ENCODE results near the gene STIM2.

DNA sequence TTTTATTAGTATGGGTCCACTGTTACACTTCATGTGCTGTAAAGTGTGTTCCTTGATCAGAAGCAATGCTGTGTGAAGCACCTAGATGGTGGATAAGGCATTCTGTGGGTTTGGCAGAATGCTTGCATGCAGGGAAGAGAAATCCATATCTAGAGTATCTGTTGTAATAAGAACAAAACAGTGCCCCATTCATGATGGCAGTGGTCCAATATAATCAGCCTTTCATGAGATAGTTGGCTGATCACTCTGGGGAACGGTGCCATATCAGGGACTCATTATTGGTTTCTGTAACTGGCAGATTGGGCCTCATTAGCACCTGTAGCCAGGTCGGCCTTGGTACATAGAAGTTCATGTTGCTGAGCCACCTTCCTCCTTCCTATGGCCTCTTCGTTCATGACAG, 28.7 kb downstream of the STIM2 start:
- TF ChIP-seq, protein P1, sequence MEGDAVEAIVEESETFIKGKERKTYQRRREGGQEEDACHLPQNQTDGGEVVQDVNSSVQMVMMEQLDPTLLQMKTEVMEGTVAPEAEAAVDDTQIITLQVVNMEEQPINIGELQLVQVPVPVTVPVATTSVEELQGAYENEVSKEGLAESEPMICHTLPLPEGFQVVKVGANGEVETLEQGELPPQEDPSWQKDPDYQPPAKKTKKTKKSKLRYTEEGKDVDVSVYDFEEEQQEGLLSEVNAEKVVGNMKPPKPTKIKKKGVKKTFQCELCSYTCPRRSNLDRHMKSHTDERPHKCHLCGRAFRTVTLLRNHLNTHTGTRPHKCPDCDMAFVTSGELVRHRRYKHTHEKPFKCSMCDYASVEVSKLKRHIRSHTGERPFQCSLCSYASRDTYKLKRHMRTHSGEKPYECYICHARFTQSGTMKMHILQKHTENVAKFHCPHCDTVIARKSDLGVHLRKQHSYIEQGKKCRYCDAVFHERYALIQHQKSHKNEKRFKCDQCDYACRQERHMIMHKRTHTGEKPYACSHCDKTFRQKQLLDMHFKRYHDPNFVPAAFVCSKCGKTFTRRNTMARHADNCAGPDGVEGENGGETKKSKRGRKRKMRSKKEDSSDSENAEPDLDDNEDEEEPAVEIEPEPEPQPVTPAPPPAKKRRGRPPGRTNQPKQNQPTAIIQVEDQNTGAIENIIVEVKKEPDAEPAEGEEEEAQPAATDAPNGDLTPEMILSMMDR (IDR thresholded peaks at IDR 0.05; ENCODE audit: borderline replicate concordance, extremely low read depth, low read length, poor library complexity, severe bottlenecking), result no peak
- no peak for TF ChIP-seq EZH2 (IDR thresholded peaks at IDR 0.05; ENCODE audit: borderline replicate concordance, low read depth, low read length, severe bottlenecking)

Data from DND-41 (cell line).